ENCODE results near the gene RAC3. TPM values are rescaled to one million over a fixed set of nuclear protein-coding genes. Genes with fewer than 3 reads are reported as not detected.

Gene RAC3
- total and polyA plus RNA-seq, 2 experiments from 2014 or later: 1.3 to 7.9 TPM

DNA sequence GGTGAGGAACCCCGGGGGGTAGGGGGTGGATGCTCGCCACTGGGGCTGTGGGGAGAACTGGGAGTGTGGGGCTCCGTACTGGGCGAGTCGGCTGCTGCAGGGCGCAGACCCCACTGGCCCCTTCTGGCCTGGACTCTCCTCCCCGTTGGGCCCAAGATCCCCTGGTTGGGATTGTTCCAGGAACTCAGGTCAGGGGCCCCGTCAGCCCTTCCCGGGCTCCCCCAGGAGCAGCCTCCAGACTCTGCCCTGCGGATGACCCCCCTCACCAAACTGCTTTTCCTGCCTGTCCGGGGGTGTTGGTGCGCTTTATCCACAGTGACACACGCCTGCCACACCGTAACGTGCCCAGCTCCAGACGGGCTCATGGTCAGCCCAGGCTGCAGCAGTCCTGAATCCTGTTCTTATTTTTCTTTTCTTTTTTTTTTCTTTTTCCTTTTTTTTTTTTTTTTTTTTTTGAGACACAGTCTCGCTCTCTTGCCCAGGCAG lies 29.9 kb upstream of the RAC3 start:
- TF ChIP-seq EZH2phosphoT487 (IDR thresholded peaks at IDR 0.05; ENCODE audit: insufficient read depth, low read depth) (no peak), EZH2 (IDR thresholded peaks at IDR 0.05; ENCODE audit: insufficient read depth, poor library complexity, severe bottlenecking) (no peak)
- no peaks in the 10 kb centered on the region for H3K79me2 ChIP-seq (ENCODE audit: insufficient read depth)
- DNase-seq: no peak

GRCh38 chr17:82003411-82004381 lies 27.8 kb upstream of the RAC3 start:
- H3K27me3 ChIP-seq (replicated peaks; ENCODE audit: insufficient read depth): no peaks in the 10 kb centered on the region
- no peaks in the 10 kb centered on the region for H3K36me3 ChIP-seq (ENCODE audit: low read depth)
- in situ Hi-C loops (cut with MboI): no loop called here
- H3K9me2 ChIP-seq (ENCODE audit: insufficient read depth): no peaks in the 10 kb centered on the region
- 17 to 18% methylated on average over 48 to 53 of the region's 53 CpGs for WGBS, 2 experiments (ENCODE audit: low coverage in 1 of 2, low lambda C conversion rate in 2 of 2, missing lambda C conversion rate in 2 of 2)
- H3K27ac ChIP-seq: peak overlapping the region; percentile 82
- H3F3A ChIP-seq (ENCODE audit: insufficient read depth): peaks cover 8% of the 10 kb centered on the region
- peak overlapping the region; percentile 66 for H3K9ac ChIP-seq
- H3K4me3 ChIP-seq: no peak overlapping the region
- no peaks in the 10 kb centered on the region for H4K20me1 ChIP-seq (ENCODE audit: insufficient read depth)
- H2AFZ ChIP-seq: peak overlapping the region; percentile 28; the same call in 1 of the 2 replicates
- TF ChIP-seq EZH2 (IDR thresholded peaks at IDR 0.05; ENCODE audit: insufficient read depth, poor library complexity, severe bottlenecking) (no peak), EZH2phosphoT487 (IDR thresholded peaks at IDR 0.05; ENCODE audit: insufficient read depth, low read depth) (no peak)
- no peaks in the 10 kb centered on the region for H3K79me2 ChIP-seq (ENCODE audit: insufficient read depth)
- peak; percentile 99 for DNase-seq
- H3K4me2 ChIP-seq (ENCODE audit: unreplicated experiment): peak overlapping the region; percentile 51
- H3K9me3 ChIP-seq (ENCODE audit: low read depth): no peaks in the 10 kb centered on the region
- peaks cover 27% of the 10 kb centered on the region for H3K4me1 ChIP-seq (ENCODE audit: insufficient read depth)

More for the DNA sequence above, 29.9 kb upstream of the RAC3 start:
- H3K27ac ChIP-seq: no peak overlapping the region
- in situ Hi-C loops (cut with MboI): no loop called here
- H3K9ac ChIP-seq: no peak overlapping the region
- no peaks in the 10 kb centered on the region for H3K9me2 ChIP-seq (ENCODE audit: insufficient read depth)
- no peaks in the 10 kb centered on the region for H3K27me3 ChIP-seq (replicated peaks; ENCODE audit: insufficient read depth)
- H3K4me1 ChIP-seq (ENCODE audit: insufficient read depth): peaks cover 26% of the 10 kb centered on the region
- no peaks in the 10 kb centered on the region for H4K20me1 ChIP-seq (ENCODE audit: insufficient read depth)
- H3F3A ChIP-seq (ENCODE audit: insufficient read depth): peaks cover 8% of the 10 kb centered on the region
- H3K4me3 ChIP-seq: no peak overlapping the region
- H3K4me2 ChIP-seq (ENCODE audit: unreplicated experiment): no peak overlapping the region
- H2AFZ ChIP-seq: no peak overlapping the region
- no peaks in the 10 kb centered on the region for H3K36me3 ChIP-seq (ENCODE audit: low read depth)
- H3K9me3 ChIP-seq (ENCODE audit: low read depth): no peaks in the 10 kb centered on the region
- WGBS, 2 experiments (ENCODE audit: low coverage in 1 of 2, low lambda C conversion rate in 2 of 2, missing lambda C conversion rate in 2 of 2): 95 to 97% methylated on average over 9 to 16 of the region's 17 CpGs

- Histone ChIP-seq H3K9ac (peak overlapping the region; percentile 47), H3K27ac (peak overlapping the region; percentile 82; the same call in 1 of the 2 replicates), H3K4me2 (ENCODE audit: unreplicated experiment) (peak overlapping the region; percentile 24), H3F3A (ENCODE audit: insufficient read depth) (peaks cover 8% of the 10 kb centered on the region), H3K4me3 (no peak overlapping the region), H3K4me1 (ENCODE audit: insufficient read depth) (peaks cover 27% of the 10 kb centered on the region), H3K36me3 (ENCODE audit: low read depth) (no peaks in the 10 kb centered on the region), H3K9me2 (ENCODE audit: insufficient read depth) (no peaks in the 10 kb centered on the region), H3K79me2 (ENCODE audit: insufficient read depth) (no peaks in the 10 kb centered on the region), H3K27me3 (replicated peaks; ENCODE audit: insufficient read depth) (no peaks in the 10 kb centered on the region), H3K9me3 (ENCODE audit: low read depth) (no peaks in the 10 kb centered on the region), H2AFZ (no peak overlapping the region), H4K20me1 (ENCODE audit: insufficient read depth) (no peaks in the 10 kb centered on the region)
- WGBS, 2 experiments (ENCODE audit: low coverage in 1 of 2, low lambda C conversion rate in 2 of 2, missing lambda C conversion rate in 2 of 2): 92 to 93% methylated on average over 34 to 40 of the region's 41 CpGs
- DNase-seq: no peak
- in situ Hi-C loops (cut with MboI): no loop called here
- TF ChIP-seq EZH2 (IDR thresholded peaks at IDR 0.05; ENCODE audit: insufficient read depth, poor library complexity, severe bottlenecking) (no peak), EZH2phosphoT487 (IDR thresholded peaks at IDR 0.05; ENCODE audit: insufficient read depth, low read depth) (no peak)
These were observed 26.7 kb upstream of the RAC3 start for GRCh38 chr17:82004517-82005455.

Data from GM23248 (cell line).